Naive B cell (primary cell): ENCODE data around the gene WFIKKN2. TPM values are rescaled to one million over a fixed set of nuclear protein-coding genes. Genes with fewer than 3 reads are reported as not detected.

Source experiments
- ATAC-seq, 2 donors: fragments of 150-1000 bp; cut with Tn5 transposase; 2 replicates each; pipeline ENCODE4 v1.10.0; 2021; ENCODE audit warnings: low read depth in 2 of 2, mild to moderate bottlenecking in 2 of 2, moderate library complexity in 2 of 2
- DNase-seq: peaks from one replicate; pipeline ENCODE4 v3.0.0; 2022
- H3K27ac Mint-ChIP-seq, 6 donors: one replicate each; pipeline ENCODE4 v1.8.0; 2020 to 2022; ENCODE audit warnings: mild to moderate bottlenecking in 6 of 6, mixed read lengths in 6 of 6, moderate library complexity in 5 of 6, inconsistent platforms in 2 of 6
- H3K27me3 Mint-ChIP-seq, 3 donors: one replicate each; pipeline ENCODE4 v1.8.0; 2021 to 2022; ENCODE audit warnings: mixed read lengths in 3 of 3, mild to moderate bottlenecking in 1 of 3
- H3K36me3 Mint-ChIP-seq, 2 donors: one replicate each; pipeline ENCODE4 v1.8.0; 2020 to 2022; ENCODE audit warnings: mixed read lengths in 2 of 2, inconsistent platforms in 1 of 2, mild to moderate bottlenecking in 1 of 2
- H3K4me1 Mint-ChIP-seq, 3 donors: one replicate each; pipeline ENCODE4 v1.8.0; 2020 to 2022; ENCODE audit warnings: mixed read lengths in 3 of 3, inconsistent platforms in 1 of 3, mild to moderate bottlenecking in 1 of 3, moderate library complexity in 1 of 3
- H3K4me3 Mint-ChIP-seq, 8 donors: one replicate each; pipeline ENCODE4 v1.8.0; 2020 to 2022; ENCODE audit warnings: mild to moderate bottlenecking in 8 of 8, mixed read lengths in 8 of 8, moderate library complexity in 8 of 8, inconsistent platforms in 2 of 8
- H3K9me3 Mint-ChIP-seq, 7 donors: one replicate each; pipeline ENCODE4 v1.8.0; 2020 to 2022; ENCODE audit warnings: mixed read lengths in 7 of 7, mild to moderate bottlenecking in 5 of 7, inconsistent platforms in 2 of 7, moderate library complexity in 1 of 7
- polyA plus RNA-seq, 6 donors: library from polyadenylated mRNA; unstranded; fragments of 300-500 nt; fragmentation: Illumina TruSeq; gene quantifications; one replicate each; pipeline ENCODE4 v1.2.3, GENCODE V29; 2021; ENCODE audit warnings: low read depth in 6 of 6

The WFIKKN2 gene
- polyA plus RNA-seq, 6 donors from 2014 or later, result not detected

GRCh38 chr17:50818261-50818660 lies 17.1 kb upstream of the WFIKKN2 start:
- ATAC-seq (no peak), DNase-seq (no peak)
- H3K27ac Mint-ChIP-seq, result no peak overlapping the region
- peaks cover 17 to 34% (median 28%) of the 10 kb centered on the region in 3 donors for H3K27me3 Mint-ChIP-seq
- peaks cover 0 to 7% (median 2%) of the 10 kb centered on the region in 7 donors for H3K9me3 Mint-ChIP-seq
- H3K4me1 Mint-ChIP-seq, result peaks cover 0 to 2% (median 0%) of the 10 kb centered on the region in 3 donors
- peaks cover 7 to 9% of the 10 kb centered on the region in 2 donors for H3K36me3 Mint-ChIP-seq
- no peak overlapping the region for H3K4me3 Mint-ChIP-seq

- no peak for DNase-seq
- H3K9me3 Mint-ChIP-seq, result peaks cover 0 to 5% (median 2%) of the 10 kb centered on the region in 7 donors
- H3K4me1 Mint-ChIP-seq, result peaks cover 0 to 2% (median 0%) of the 10 kb centered on the region in 3 donors
- H3K4me3 Mint-ChIP-seq, result no peak overlapping the region
- H3K27me3 Mint-ChIP-seq, result peaks cover 23 to 40% (median 28%) of the 10 kb centered on the region in 3 donors
- H3K27ac Mint-ChIP-seq, result peak overlapping the region in 1 of 6 donors; percentile 94
- peaks cover under 1 to 2% of the 10 kb centered on the region in 2 donors for H3K36me3 Mint-ChIP-seq
- no peak for ATAC-seq
Measured at GRCh38 chr17:50818921-50819657, 16.3 kb upstream of the WFIKKN2 start.

- DNase-seq, result no peak
- no peak overlapping the region for H3K4me3 Mint-ChIP-seq
- peaks cover 25 to 40% (median 26%) of the 10 kb centered on the region in 3 donors for H3K27me3 Mint-ChIP-seq
- no peaks in the 10 kb centered on the region for H3K36me3 Mint-ChIP-seq
- no peak for ATAC-seq
- peaks cover 0 to 2% (median 0%) of the 10 kb centered on the region in 3 donors for H3K4me1 Mint-ChIP-seq
- H3K27ac Mint-ChIP-seq, result no peak overlapping the region
- H3K9me3 Mint-ChIP-seq, result peaks cover 0 to 5% (median 0%) of the 10 kb centered on the region in 7 donors
Measured at GRCh38 chr17:50820651-50821050, 14.7 kb upstream of the WFIKKN2 start.

GRCh38 chr17:50822550-50822949 lies 12.8 kb upstream of the WFIKKN2 start:
- ATAC-seq, result no peak
- no peak overlapping the region for H3K4me3 Mint-ChIP-seq
- H3K36me3 Mint-ChIP-seq, result no peaks in the 10 kb centered on the region
- peak overlapping the region in 1 of 6 donors; percentile 27 for H3K27ac Mint-ChIP-seq
- H3K27me3 Mint-ChIP-seq, result peaks cover 17 to 34% (median 18%) of the 10 kb centered on the region in 3 donors
- H3K9me3 Mint-ChIP-seq, result peaks cover 0 to 5% (median 0%) of the 10 kb centered on the region in 7 donors
- no peaks in the 10 kb centered on the region for H3K4me1 Mint-ChIP-seq
- no peak for DNase-seq

GRCh38 chr17:50824429-50824828 lies 11.0 kb upstream of the WFIKKN2 start:
- peak overlapping the region in 1 of 6 donors; percentile 33 for H3K27ac Mint-ChIP-seq
- no peak overlapping the region for H3K4me3 Mint-ChIP-seq
- no peak for DNase-seq
- H3K27me3 Mint-ChIP-seq, result peaks cover 21 to 35% (median 22%) of the 10 kb centered on the region in 3 donors
- H3K9me3 Mint-ChIP-seq, result peaks cover 0 to 5% (median 0%) of the 10 kb centered on the region in 7 donors
- no peaks in the 10 kb centered on the region for H3K4me1 Mint-ChIP-seq
- no peak for ATAC-seq
- no peaks in the 10 kb centered on the region for H3K36me3 Mint-ChIP-seq

GRCh38 chr17:50825188-50825587 lies 10.2 kb upstream of the WFIKKN2 start:
- H3K4me1 Mint-ChIP-seq, result no peaks in the 10 kb centered on the region

GRCh38 chr17:50828508-50829170 lies 6.7 kb upstream of the WFIKKN2 start:
- Mint-ChIP-seq H3K9me3 (peaks cover 0 to 5% (median 0%) of the 10 kb centered on the region in 7 donors), H3K27me3 (peaks cover 14 to 45% (median 32%) of the 10 kb centered on the region in 3 donors), H3K4me3 (no peak overlapping the region), H3K27ac (peak overlapping the region in 1 of 6 donors; percentile 5), H3K36me3 (no peaks in the 10 kb centered on the region), H3K4me1 (no peaks in the 10 kb centered on the region)
- ATAC-seq, result no peak
- no peak for DNase-seq

More at GRCh38 chr17:50825188-50825587, 10.2 kb upstream of the WFIKKN2 start:
- peaks cover 22 to 31% (median 30%) of the 10 kb centered on the region in 3 donors for H3K27me3 Mint-ChIP-seq
- H3K4me3 Mint-ChIP-seq, result no peak overlapping the region
- H3K36me3 Mint-ChIP-seq, result no peaks in the 10 kb centered on the region
- no peak for DNase-seq
- no peak for ATAC-seq
- no peak overlapping the region for H3K27ac Mint-ChIP-seq
- H3K9me3 Mint-ChIP-seq, result peaks cover 0 to 5% (median 0%) of the 10 kb centered on the region in 7 donors

- no peak overlapping the region for H3K27ac Mint-ChIP-seq
Measured at GRCh38 chr17:50829332-50829731, 6.1 kb upstream of the WFIKKN2 start.

GRCh38 chr17:50830352-50830751 lies 5.0 kb upstream of the WFIKKN2 start:
- ATAC-seq, result no peak
- DNase-seq, result no peak
- Mint-ChIP-seq H3K36me3 (no peaks in the 10 kb centered on the region), H3K27ac (no peak overlapping the region), H3K27me3 (peaks cover 8 to 52% (median 46%) of the 10 kb centered on the region in 3 donors), H3K9me3 (no peaks in the 10 kb centered on the region), H3K4me3 (no peak overlapping the region), H3K4me1 (no peaks in the 10 kb centered on the region)

More at GRCh38 chr17:50829332-50829731, 6.1 kb upstream of the WFIKKN2 start:
- peaks cover 0 to 4% (median 0%) of the 10 kb centered on the region in 7 donors for H3K9me3 Mint-ChIP-seq
- H3K36me3 Mint-ChIP-seq, result no peaks in the 10 kb centered on the region
- ATAC-seq (no peak), DNase-seq (no peak)
- no peaks in the 10 kb centered on the region for H3K4me1 Mint-ChIP-seq
- no peak overlapping the region for H3K4me3 Mint-ChIP-seq
- H3K27me3 Mint-ChIP-seq, result peaks cover 11 to 46% (median 36%) of the 10 kb centered on the region in 3 donors

GRCh38 chr17:50830994-50831393 lies 4.4 kb upstream of the WFIKKN2 start:
- ATAC-seq (no peak), DNase-seq (no peak)
- peaks cover 12 to 53% (median 52%) of the 10 kb centered on the region in 3 donors for H3K27me3 Mint-ChIP-seq
- H3K4me1 Mint-ChIP-seq, result no peaks in the 10 kb centered on the region
- no peaks in the 10 kb centered on the region for H3K9me3 Mint-ChIP-seq
- no peak overlapping the region for H3K27ac Mint-ChIP-seq
- no peak overlapping the region for H3K4me3 Mint-ChIP-seq
- H3K36me3 Mint-ChIP-seq, result no peaks in the 10 kb centered on the region

- Mint-ChIP-seq H3K36me3 (no peaks in the 10 kb centered on the region), H3K4me3 (no peak overlapping the region), H3K27ac (no peak overlapping the region), H3K9me3 (no peaks in the 10 kb centered on the region), H3K27me3 (peaks cover 12 to 56% (median 52%) of the 10 kb centered on the region in 3 donors), H3K4me1 (no peaks in the 10 kb centered on the region)
- ATAC-seq (no peak), DNase-seq (no peak)
Measured at GRCh38 chr17:50831471-50831928, 3.9 kb upstream of the WFIKKN2 start.

GRCh38 chr17:50832267-50832863 lies 3.0 kb upstream of the WFIKKN2 start:
- no peak for DNase-seq
- H3K9me3 Mint-ChIP-seq, result no peaks in the 10 kb centered on the region
- peaks cover 12 to 56% (median 52%) of the 10 kb centered on the region in 3 donors for H3K27me3 Mint-ChIP-seq
- H3K27ac Mint-ChIP-seq, result peak overlapping the region in 1 of 6 donors; percentile 47
- no peak for ATAC-seq
- no peak overlapping the region for H3K4me3 Mint-ChIP-seq
- H3K36me3 Mint-ChIP-seq, result no peaks in the 10 kb centered on the region
- H3K4me1 Mint-ChIP-seq, result no peaks in the 10 kb centered on the region

GRCh38 chr17:50832864-50833381 lies 2.5 kb upstream of the WFIKKN2 start:
- Mint-ChIP-seq H3K4me3 (no peak overlapping the region), H3K27me3 (peaks cover 12 to 52% (median 51%) of the 10 kb centered on the region in 3 donors), H3K9me3 (no peaks in the 10 kb centered on the region), H3K4me1 (no peaks in the 10 kb centered on the region), H3K27ac (peak overlapping the region in 1 of 6 donors; percentile 47), H3K36me3 (no peaks in the 10 kb centered on the region)
- DNase-seq (no peak), ATAC-seq (no peak)
